Heart left ventricle (tissue), 16 donors: ENCODE measurements around the gene LHFPL3. TPM values are rescaled to one million over a fixed set of nuclear protein-coding genes. Genes with fewer than 3 reads are reported as not detected.
A peak's percentile ranks its signal among the peaks of the same experiment; 100 is the strongest.

Experiments
- ATAC-seq, 4 donors: fragments of 200-7000 bp; cut with Tn5 transposase; one replicate each; pipeline ENCODE4 v1.9.1; 2020 to 2022; ENCODE audit warnings: moderate library complexity in 4 of 4, mild to moderate bottlenecking in 3 of 4, moderate number of reproducible peaks in 1 of 4
- DNase-seq, 5 donors: peaks; one replicate each; pipeline ENCODE4 v3.0.0-alpha.2; 2020
- H3K27ac ChIP-seq, 12 donors: fragments of 200-600 bp; sonication (generic) in 4 of 12; one replicate each; pipeline versions ENCODE4 v1.5.0 to v1.8.0; 2016 to 2022; ENCODE audit warnings: mild to moderate bottlenecking in 2 of 12
- H3K27me3 ChIP-seq, 9 donors: fragments of 200-600 bp; sonication (generic) in 2 of 9; one replicate each; pipeline versions ENCODE4 v1.5.1 to v1.8.0; 2016 to 2022; ENCODE audit warnings: mild to moderate bottlenecking in 3 of 9
- H3K36me3 ChIP-seq, 9 donors: fragments of 200-600 bp; sonication (generic) in 2 of 9; one replicate each; pipeline versions ENCODE4 v1.5.0 to v1.8.0; 2018 to 2022; ENCODE audit warnings: mild to moderate bottlenecking in 2 of 9
- H3K4me1 ChIP-seq, 12 donors: fragments of 200-600 bp; sonication (generic) in 4 of 12; one replicate each; pipeline versions ENCODE4 v1.5.0 to v1.8.0; 2016 to 2022; ENCODE audit warnings: mild to moderate bottlenecking in 3 of 12
- H3K4me3 ChIP-seq, 12 donors: fragments of 200-600 bp; sonication (generic) in 4 of 12; one replicate each; pipeline versions ENCODE4 v1.5.0 to v1.8.0; 2017 to 2022; ENCODE audit warnings: mild to moderate bottlenecking in 9 of 12, moderate library complexity in 4 of 12
- H3K9me3 ChIP-seq, 12 donors: fragments of 200-600 bp; sonication (generic) in 4 of 12; one replicate each; pipeline versions ENCODE4 v1.5.0 to v1.8.0; 2016 to 2022; ENCODE audit warnings: mild to moderate bottlenecking in 1 of 12
- POLR2A ChIP-seq, 2 donors: fragments of 450-650 bp; IDR thresholded peaks; one replicate each; pipeline ENCODE4 v1.6.1; 2017; ENCODE audit warnings: antibody characterized with exemption in 2 of 2, mild to moderate bottlenecking in 2 of 2, moderate library complexity in 2 of 2
- WGBS, 4 donors: extraction: QIAGEN DNeasy Blood & Tissue Kit in 2 of 4; methylation state at CpG; one replicate each; pipeline versions ENCODE4 v1.1.5 to v1.1.7; 2013 to 2018; 5-methylcytosine and 5-hydroxymethylcytosine counted together
- intact Hi-C, 10 donors: fragments of 100-400 bp; cut with DNase I; formaldehyde crosslinking; loops; one replicate each; pipeline versions ENCODE4 v1.11.1 to v1.14.2; 2022
- polyA plus RNA-seq, 2 donors: library from polyadenylated mRNA; stranded (reverse); fragments of 200-250 nt; gene quantifications; one replicate each; pipeline ENCODE4 v1.2.3, GENCODE V29; 2013
- total RNA-seq, 9 donors: library from RNA; depleted of rRNA in 2 of 9; stranded (reverse); fragments of >200 nt in 2 of 9; fragmentation: NEBNext Ultra II Directional in 3 of 9; extraction: Animal tissue kit (Norgen Biotek cat#: 25700) in 3 of 9; gene quantifications; one replicate each; pipeline versions ENCODE4 v1.1.0 to v1.2.4, GENCODE V29; 2016 to 2023
- TF ChIP-seq, protein P1 (sequence below), 12 donors: fragments of 200-600 bp; sonication (generic) in 4 of 12; IDR thresholded peaks; one replicate each; pipeline versions ENCODE4 v1.5.0 to v1.8.0; 2018 to 2022; ENCODE audit warnings: antibody characterized with exemption in 12 of 12, mild to moderate bottlenecking in 5 of 12
- donor health status: ischemic (EF 13 %, LVEDD 7.1; RV severe dilation, severe dysfunction).
- donor health status: healthy with polysubstance abuse.
- donor health status: DM: no; HTN: yes; CAD: no.
- donor health status: DM: no; HTN: no; CAD: no.
- donor health status: ischemic (EF 25% LVEDD 6.9; RV normal size, moderate dysfunction).
- donor health status: ischemic (EF 25% LVEDD 5.7; RV mildly dilated, moderate dysfunction).
- donor health status: healthy.
- donor health status: DM: yes; HTN: yes; CAD: no.
- donor health status: ischemic (EF 35%, LVEDD 5.7; RV mildly dilated, moderate dysfunction).
- donor health status: nonischemic (EF 11% LVEDD 7.7; RV severe dilation, severe dysfunction).
- donor health status: DM: yes; HTN: yes; CAD: no.
- donor health status: PGD.
- donor health status: ischemic (EF 29% LVEDD 5.4; RV normal size, mild dysfunction).
- donor health status: nonischemic (EF 23%, LVEDD 6.1; RV moderate dilation, normal function).

Gene LHFPL3
- total and polyA plus RNA-seq, 11 donors = not detected

DNA sequence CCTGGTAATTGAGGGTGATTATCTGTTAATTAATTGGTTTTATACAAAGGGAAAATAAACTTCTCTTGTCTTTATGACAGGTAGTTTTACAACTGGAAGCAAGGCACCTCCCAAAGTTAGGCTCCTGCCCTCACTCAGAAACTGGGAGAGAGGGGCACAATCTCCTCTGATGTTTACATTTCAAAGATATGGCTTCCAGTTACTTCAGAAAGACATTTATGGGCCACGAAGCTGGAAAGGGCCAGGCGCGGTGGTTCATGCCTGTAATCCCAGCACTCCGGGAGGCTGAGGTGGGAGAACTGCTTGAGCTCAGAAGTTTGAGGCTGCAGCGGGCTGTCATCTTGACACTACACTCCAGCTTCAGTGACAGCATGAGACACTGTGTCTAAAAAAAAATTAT, 570.0 kb downstream of the LHFPL3 start:
- H3K27me3 ChIP-seq = no peaks in the 10 kb centered on the region
- DNase-seq (no peak), ATAC-seq (no peak)
- TF ChIP-seq, protein P1, sequence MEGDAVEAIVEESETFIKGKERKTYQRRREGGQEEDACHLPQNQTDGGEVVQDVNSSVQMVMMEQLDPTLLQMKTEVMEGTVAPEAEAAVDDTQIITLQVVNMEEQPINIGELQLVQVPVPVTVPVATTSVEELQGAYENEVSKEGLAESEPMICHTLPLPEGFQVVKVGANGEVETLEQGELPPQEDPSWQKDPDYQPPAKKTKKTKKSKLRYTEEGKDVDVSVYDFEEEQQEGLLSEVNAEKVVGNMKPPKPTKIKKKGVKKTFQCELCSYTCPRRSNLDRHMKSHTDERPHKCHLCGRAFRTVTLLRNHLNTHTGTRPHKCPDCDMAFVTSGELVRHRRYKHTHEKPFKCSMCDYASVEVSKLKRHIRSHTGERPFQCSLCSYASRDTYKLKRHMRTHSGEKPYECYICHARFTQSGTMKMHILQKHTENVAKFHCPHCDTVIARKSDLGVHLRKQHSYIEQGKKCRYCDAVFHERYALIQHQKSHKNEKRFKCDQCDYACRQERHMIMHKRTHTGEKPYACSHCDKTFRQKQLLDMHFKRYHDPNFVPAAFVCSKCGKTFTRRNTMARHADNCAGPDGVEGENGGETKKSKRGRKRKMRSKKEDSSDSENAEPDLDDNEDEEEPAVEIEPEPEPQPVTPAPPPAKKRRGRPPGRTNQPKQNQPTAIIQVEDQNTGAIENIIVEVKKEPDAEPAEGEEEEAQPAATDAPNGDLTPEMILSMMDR (IDR thresholded peaks at IDR 0.05) = no peak
- TF ChIP-seq POLR2A (IDR thresholded peaks at IDR 0.05) = no peak
- peaks cover 0 to 3% (median 0%) of the 10 kb centered on the region in 12 donors for H3K4me1 ChIP-seq
- 68 to 76% (median 75%) methylated on average over 5 of the region's 5 CpGs for whole genome bisulfite sequencing, 4 donors
- H3K27ac ChIP-seq = no peak overlapping the region
- no peak overlapping the region for H3K4me3 ChIP-seq
- H3K36me3 ChIP-seq = no peaks in the 10 kb centered on the region
- intact Hi-C loops = no loop called here
- H3K9me3 ChIP-seq = no peaks in the 10 kb centered on the region

DNA sequence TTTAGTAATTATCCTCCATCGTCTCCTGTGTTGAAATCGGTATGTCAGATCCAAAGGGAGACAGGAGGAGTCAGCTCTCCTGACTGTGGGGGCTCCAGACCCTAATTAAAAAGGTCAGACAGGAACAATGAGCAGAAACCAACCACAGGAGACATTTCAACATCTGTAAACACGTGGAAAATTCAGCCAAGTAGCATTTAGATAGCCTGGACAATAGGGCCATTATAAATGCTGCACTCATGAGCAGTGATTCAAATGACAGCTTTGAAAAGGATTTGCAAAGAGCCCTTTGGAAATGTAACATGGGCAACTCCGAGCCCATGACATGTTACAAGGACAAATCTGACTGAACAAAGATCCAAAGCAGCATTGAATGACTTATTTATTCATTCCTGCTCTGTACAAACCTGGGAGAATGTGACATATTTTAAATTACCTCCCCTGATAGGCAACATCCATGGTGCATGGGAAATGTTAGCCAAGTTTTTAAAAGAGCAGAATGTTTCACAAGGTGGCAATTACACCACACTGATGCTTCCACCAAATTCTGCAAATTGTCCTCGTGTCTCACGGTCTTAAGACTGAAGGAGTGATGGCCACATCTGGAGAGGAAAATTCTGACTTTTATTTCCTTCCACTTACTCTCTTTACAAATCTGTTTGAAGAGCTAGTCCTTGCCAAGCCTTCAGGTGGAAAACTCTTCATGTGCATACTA, 572.3 kb downstream of the LHFPL3 start:
- H3K4me3 ChIP-seq = no peak overlapping the region
- 52 to 74% (median 56%) methylated on average over 6 of the region's 6 CpGs for WGBS, 4 donors
- ATAC-seq (peak in 1 of 4 donors; percentile 27), DNase-seq (no peak)
- H3K9me3 ChIP-seq = no peaks in the 10 kb centered on the region
- H3K4me1 ChIP-seq = peaks cover 0 to 3% (median 0%) of the 10 kb centered on the region in 12 donors
- H3K27ac ChIP-seq = no peak overlapping the region
- H3K36me3 ChIP-seq = no peaks in the 10 kb centered on the region
- intact Hi-C loops = loop anchor here in 1 of 10 donors (10.0 kb wide), 1 partner anchor 1326 kb away; no protein-coding TSS in a partner anchor
- TF ChIP-seq POLR2A (IDR thresholded peaks at IDR 0.05) = no peak
- TF ChIP-seq, protein P1 (IDR thresholded peaks at IDR 0.05) = no peak
- no peaks in the 10 kb centered on the region for H3K27me3 ChIP-seq

DNA sequence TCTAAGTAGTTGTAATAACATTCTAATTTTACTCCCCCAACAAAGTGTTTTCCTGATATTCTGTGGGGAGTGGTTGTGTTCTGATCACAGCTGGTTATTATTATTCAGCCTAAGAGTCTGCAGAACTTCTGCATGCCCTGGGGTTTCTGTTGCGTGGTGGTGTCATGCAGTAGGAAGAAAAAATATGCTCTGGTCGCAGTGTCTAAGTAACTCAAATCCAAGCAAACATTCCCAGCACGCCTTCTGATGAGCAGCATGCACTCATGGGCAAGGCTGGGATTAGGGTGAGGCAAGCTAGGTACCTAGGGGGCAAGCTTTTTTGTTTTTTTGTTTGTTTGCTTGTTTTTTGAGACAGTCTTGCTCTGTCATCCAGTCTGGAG, 572.8 kb downstream of the LHFPL3 start:
- no peaks in the 10 kb centered on the region for H3K27me3 ChIP-seq
- 75 to 83% (median 83%) methylated on average over 3 of the region's 3 CpGs for WGBS, 4 donors
- no peak overlapping the region for H3K27ac ChIP-seq
- no peak overlapping the region for H3K4me3 ChIP-seq
- no peaks in the 10 kb centered on the region for H3K9me3 ChIP-seq
- DNase-seq (no peak), ATAC-seq (no peak)
- peaks cover 0 to 3% (median 0%) of the 10 kb centered on the region in 12 donors for H3K4me1 ChIP-seq
- no peak for TF ChIP-seq POLR2A (IDR thresholded peaks at IDR 0.05)
- TF ChIP-seq, protein P1 (IDR thresholded peaks at IDR 0.05) = no peak
- intact Hi-C loops = loop anchor here in 1 of 10 donors (10.0 kb wide), 1 partner anchor 1326 kb away; no protein-coding TSS in a partner anchor
- no peaks in the 10 kb centered on the region for H3K36me3 ChIP-seq

DNA sequence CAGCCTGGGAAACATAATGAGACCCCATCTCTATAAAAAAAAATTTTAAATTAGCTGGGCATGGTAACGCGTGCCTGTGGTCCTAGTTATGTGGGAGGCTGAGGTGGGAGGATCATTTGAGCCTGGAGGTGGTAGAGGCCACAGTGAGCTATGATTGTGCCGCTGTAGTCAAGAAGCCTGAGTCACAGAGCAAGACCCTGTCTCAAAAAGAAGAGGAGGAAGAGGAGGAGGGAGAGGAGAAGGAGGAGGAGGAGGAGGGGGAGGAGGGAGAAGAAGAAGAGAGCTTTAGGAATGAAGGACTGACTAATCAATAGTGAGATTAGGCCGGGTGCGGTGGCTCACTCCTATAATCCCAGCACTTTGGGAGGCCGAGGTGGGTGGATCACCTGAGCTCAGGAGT, 573.8 kb downstream of the LHFPL3 start:
- Histone ChIP-seq H3K4me1 (peaks cover 0 to 3% (median 0%) of the 10 kb centered on the region in 12 donors), H3K9me3 (no peaks in the 10 kb centered on the region), H3K4me3 (no peak overlapping the region), H3K27ac (no peak overlapping the region), H3K27me3 (no peaks in the 10 kb centered on the region), H3K36me3 (no peaks in the 10 kb centered on the region)
- ATAC-seq (no peak), DNase-seq (no peak)
- intact Hi-C loops = loop anchor here in 1 of 10 donors (10.0 kb wide), 1 partner anchor 1327 kb away; no protein-coding TSS in a partner anchor
- WGBS, 4 donors = 92 to 97% (median 95%) methylated on average over 6 of the region's 6 CpGs
- TF ChIP-seq POLR2A (IDR thresholded peaks at IDR 0.05) = no peak
- TF ChIP-seq, protein P1 (IDR thresholded peaks at IDR 0.05) = no peak
